SKM-1 treated with dmso at 0.1 percent for 144 hours (cell line): ENCODE measurements around the gene VN1R5.
A peak's percentile ranks its signal among the peaks of the same experiment; 100 is the strongest.
"Not testable (repeated sequence)": the region's sequence is repeated elsewhere in the genome, so short reads cannot be mapped to it uniquely, and the experiment has no call there.

Experiments
- DNase-seq: peaks from one replicate; lab custom pipeline; 2025; ENCODE audit not compliant: unreplicated experiment; lab: John Stamatoyannopoulos, UW

Gene VN1R5

DNA sequence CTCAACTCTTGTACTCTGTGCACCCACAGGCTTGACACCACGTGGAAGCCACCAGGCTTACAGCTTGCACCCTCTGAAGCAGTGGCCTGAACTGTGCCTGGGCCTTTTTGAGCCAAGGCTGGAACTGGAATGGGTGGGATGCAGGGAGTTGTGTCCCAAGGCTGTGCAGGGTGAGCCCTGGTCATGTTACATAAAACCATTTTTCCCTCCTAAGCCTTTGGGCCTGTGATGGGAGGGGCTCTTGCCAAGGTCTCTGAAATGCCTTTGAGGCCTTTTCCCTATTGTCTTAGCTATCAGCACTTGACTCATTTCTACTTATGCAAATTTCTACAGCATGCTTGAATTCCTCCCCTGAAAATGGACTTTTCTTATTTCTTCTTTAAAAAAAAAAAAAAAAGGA, 14.1 kb downstream of the VN1R5 start:
- DNase-seq: no peak

- no peak for DNase-seq
These were observed 17.1 kb downstream of the VN1R5 start for GRCh38 chr1:247273013-247273412.

- no peak for DNase-seq
These were observed 18.9 kb downstream of the VN1R5 start for GRCh38 chr1:247274605-247275256.

GRCh38 chr1:247277191-247277590, 21.3 kb downstream of the VN1R5 start:
- DNase-seq: no peak

DNA sequence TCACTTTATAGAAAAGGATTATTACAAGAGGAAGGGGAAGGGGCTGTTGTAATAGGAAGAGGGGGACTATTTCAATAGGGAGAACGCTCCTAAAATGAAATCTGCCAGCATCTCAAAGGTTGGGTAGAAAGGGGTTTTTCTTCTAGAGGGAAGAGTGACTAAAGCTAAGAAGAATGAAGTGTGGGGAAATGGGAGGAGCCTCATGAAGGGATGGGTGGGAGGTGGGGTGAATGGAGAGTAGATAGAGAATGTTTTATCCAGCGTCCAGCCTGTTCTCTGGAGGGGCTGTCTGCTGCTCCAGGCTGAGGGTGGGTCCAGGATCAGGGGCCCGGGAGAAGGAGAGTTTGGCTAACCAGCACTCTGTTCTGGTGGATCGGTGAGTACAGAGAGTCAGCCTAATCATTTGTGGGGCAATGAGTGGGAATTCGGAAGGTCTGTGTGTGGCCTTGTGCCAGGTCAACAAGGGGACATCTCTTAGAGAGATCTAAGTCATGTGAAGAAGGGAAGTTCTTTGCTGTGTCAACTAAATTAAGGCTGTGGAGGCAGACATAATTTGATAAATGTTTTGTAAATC, 25.2 kb downstream of the VN1R5 start:
- DNase-seq: no peak

GRCh38 chr1:247286134-247286670, 30.3 kb downstream of the VN1R5 start:
- no peak for DNase-seq

- no peak for DNase-seq
These were observed 31.6 kb downstream of the VN1R5 start for GRCh38 chr1:247287460-247287859.

DNA sequence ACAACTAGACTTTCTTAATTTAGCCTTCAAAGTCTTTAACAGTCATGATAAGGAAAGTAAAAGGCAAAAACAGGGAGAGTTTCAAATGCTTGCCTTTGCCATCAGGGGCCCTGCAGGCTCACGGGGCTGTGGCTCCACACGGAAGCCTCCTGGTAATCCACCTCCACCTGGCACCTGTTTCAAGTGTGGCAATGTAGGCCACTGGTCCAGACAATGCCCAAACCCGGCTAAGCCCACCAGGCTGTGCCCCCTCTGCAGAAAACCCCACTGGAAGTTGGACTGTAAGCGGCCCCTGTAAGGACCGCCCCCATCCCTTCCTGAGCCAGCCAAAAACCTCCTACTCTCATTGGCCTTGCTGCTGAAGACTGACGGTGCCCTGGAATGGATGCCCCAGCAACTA, 32.5 kb downstream of the VN1R5 start:
- DNase-seq: no peak

DNA sequence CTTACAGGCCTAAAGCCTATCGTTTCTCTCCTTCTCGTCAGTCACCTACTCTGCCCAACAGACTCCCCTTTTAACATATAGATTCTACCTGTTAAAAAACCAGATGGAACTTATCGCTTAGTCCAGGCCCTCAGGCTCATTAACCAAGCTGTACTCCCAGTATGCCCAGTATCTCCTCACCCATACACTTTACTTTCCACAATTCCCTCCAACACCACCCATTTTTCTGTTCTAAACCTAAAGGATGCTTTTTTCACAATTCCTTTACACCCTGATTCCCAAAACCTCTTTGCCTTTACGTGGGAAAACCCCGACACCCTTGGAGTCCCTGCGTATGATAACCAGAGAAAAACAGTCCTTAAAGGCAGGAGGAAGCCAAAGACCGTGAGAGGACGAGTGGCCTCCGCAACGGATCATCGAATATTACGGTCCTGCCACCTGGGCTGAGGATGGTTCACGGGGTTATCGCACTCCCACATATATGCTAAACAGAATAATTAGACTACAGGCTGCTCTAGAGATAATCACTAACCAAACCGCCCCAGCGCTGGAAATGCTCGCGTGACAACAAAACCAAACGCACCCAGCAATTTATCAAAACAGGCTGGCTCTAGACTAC, 33.5 kb downstream of the VN1R5 start:
- DNase-seq: not testable (repeated sequence)

- DNase-seq: no peak
These were observed 34.7 kb downstream of the VN1R5 start for GRCh38 chr1:247290576-247290975.

- DNase-seq: no peak
These were observed 35.3 kb downstream of the VN1R5 start for GRCh38 chr1:247291161-247291560.

DNA sequence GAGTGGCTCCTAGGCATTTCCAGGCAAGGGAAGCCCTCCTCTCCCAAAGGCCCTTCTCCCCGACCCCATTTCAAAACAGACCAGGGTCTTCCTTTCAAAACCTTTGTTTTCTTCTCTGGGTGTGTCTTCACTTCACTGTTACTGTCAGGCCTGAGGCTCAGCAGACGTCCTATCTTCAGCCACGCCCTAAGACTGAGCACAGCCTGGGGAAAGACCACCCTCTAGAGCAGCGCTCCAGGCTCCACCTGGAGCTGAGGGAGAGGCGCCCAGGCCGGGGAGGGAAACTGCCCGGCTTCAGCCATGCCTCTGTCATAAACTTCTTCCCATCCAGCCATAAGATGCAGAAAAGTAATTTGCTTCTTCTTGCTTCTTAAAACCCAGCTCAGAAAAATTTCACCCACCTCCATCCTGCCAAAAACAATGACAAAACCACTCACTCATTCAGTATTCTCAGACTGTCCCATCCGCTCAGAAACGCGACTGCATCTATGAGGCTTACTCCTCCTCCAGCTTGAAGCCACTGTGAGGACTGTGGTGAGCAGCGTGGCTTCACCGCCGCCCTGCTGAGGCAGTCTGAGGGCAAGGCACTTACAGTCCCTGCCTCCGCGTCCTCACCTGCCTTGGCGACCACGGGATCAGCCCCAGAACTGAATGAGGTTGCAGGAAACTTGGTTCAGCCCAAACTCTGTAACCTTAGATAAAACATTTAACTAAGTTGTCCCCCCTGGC, 36.1 kb downstream of the VN1R5 start:
- no peak for DNase-seq

DNA sequence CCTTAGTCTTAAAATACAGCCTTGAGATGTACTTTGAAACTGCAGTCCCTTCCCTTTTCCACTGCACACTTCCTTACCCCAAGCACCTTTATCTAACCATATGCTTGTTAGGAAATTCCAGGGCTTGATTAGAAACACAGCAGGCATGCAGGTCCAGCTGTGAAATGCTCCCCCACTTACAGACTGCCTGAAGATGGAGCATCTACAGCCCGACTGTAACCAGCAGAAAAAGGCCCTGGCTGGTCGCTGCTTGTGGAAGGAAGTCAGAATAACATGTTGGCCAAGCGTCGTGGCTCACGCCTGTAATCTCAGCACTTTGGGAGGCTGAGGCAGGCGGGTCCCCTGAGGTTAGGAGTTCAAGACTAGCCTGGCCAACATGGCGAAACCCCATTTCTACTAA, 37.2 kb downstream of the VN1R5 start:
- peak; percentile 32 for DNase-seq

- DNase-seq: no peak
These were observed 38.4 kb downstream of the VN1R5 start for GRCh38 chr1:247294282-247294681.

GRCh38 chr1:247295274-247295684, 39.4 kb downstream of the VN1R5 start:
- no peak for DNase-seq

DNA sequence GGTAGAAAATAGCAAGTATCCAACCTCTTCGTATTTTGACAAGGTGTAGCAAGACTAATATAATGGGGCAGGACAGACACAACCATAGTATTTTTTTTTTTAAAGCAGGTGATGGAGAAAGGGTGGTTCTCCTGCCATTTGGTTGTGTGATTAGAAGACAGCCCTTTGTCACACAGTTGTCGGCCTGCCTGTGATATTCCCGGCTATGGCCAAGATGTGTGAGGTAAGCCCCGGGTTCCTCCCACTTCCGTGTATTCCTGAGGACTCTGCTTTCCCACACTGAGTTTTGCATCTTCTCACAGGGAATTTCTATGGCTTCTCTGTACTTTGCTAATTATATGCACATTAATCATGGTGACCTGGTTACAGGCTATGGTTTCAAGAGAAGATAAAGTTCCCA, 39.9 kb downstream of the VN1R5 start:
- DNase-seq: no peak

DNA sequence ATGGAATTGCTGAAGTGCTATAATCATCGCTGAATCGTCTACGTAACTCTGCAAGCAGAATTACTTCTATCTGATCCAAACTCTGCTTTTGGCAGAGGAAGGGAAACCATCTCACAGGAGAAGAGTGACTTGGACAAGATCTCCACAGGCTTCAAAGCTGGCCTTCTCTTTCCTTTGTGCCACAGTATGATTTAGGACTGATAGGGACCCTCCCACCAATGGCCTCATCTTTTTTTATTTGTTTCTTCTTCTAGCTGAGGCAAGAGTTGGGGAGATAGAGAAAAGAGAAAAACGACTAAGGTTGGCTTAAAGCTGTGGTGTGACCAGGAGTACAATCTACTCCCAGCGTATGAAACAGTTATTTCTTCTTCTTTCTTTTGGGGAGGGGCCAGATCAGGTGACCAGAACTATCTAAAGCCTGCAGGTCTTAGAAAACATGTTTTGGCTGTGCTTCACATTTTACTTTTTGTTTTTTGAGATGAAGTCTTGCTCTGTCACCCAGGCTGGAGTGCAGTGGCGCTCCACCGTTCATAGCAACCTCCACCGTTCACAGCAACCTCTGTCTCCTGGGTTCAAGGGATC, 40.8 kb downstream of the VN1R5 start:
- no peak for DNase-seq

- no peak for DNase-seq
These were observed 41.6 kb downstream of the VN1R5 start for GRCh38 chr1:247297263-247298123.

- DNase-seq: no peak
These were observed 42.2 kb downstream of the VN1R5 start for GRCh38 chr1:247298124-247298481.

DNA sequence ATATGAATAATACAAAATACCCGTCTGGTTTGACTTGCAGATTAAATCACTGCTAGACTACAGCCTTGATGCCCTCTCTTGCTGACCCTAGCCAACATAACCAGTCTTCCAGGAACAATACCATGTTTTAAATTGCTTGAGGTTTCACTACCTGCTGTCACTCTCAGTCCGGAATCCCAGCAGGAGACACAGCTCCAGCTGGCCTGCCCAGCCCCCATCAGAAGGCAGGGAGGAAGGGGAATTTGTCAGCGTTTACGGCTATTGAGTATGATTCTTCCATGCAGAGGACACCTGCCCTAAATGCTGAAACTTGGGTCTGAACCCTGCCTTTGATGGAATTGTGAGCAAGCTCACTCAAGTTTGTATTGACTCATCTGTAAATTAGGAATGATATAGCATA, 42.8 kb downstream of the VN1R5 start:
- no peak for DNase-seq
